HFF-Myc (cell line): Measurements from ENCODE around the gene ADCY1.

Experiments
- DNase-seq: peaks from one replicate; pipeline ENCODE4 v3.0.0-alpha.2; 2011; ENCODE audit warnings: low read depth; ENCODE audit errors: extremely low read depth
- H3K4me3 ChIP-seq: replicated peaks from 2 replicates; pipeline ENCODE4 v1.5.1; 2011; ENCODE audit warnings: low read depth, mild to moderate bottlenecking, control low read depth, low read length
- TF ChIP-seq, protein P1 (sequence below): IDR thresholded peaks from 2 replicates; pipeline ENCODE4 v1.5.1; 2012; ENCODE audit warnings: mild to moderate bottlenecking, low read depth, low read length, control low read depth; ENCODE audit errors: missing control alignments

ADCY1 gene

DNA sequence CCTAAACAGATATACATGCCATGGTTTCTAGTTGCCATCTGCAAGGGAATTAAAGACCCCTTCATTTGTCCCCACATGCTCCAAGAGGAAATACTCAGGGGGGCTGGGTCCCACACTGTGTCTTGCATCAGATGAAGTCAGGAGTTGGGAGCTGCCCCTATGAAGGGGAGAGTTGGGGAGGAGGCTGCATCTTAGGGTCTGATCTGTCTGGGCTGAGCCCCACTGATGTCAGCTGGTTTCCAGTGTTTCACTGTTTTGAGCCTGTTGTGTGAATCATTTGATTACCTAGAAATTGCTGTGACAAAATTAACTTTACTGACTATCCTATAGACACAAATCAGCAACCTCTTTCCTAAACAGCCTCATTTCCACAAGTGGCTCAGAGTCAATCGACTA is 4.9 kb upstream of the ADCY1 start:
- TF ChIP-seq, protein P1, sequence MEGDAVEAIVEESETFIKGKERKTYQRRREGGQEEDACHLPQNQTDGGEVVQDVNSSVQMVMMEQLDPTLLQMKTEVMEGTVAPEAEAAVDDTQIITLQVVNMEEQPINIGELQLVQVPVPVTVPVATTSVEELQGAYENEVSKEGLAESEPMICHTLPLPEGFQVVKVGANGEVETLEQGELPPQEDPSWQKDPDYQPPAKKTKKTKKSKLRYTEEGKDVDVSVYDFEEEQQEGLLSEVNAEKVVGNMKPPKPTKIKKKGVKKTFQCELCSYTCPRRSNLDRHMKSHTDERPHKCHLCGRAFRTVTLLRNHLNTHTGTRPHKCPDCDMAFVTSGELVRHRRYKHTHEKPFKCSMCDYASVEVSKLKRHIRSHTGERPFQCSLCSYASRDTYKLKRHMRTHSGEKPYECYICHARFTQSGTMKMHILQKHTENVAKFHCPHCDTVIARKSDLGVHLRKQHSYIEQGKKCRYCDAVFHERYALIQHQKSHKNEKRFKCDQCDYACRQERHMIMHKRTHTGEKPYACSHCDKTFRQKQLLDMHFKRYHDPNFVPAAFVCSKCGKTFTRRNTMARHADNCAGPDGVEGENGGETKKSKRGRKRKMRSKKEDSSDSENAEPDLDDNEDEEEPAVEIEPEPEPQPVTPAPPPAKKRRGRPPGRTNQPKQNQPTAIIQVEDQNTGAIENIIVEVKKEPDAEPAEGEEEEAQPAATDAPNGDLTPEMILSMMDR = no peak
- no peak overlapping the region for H3K4me3 ChIP-seq
- no peak for DNase-seq

DNA sequence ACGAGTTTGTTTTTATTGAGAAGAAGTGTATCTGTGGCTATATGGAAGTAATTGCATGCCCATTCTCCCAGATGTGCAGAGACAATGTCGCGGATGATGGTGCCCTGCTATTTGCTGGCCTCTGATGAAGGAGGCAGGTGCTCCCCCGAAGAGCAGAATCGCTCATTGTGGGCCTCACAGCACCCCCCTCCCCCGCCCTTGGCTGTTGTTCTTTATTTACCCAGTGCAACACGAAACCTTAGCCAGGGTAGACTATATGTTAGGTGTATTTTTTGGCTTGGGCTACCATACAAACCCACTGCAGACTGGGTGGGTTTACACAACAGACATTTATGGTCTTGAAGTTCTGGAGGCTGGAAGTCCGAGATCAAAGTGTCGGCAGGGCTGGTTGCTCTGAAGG is 3.4 kb upstream of the ADCY1 start:
- TF ChIP-seq, protein P1 = no peak
- no peak overlapping the region for H3K4me3 ChIP-seq
- DNase-seq = no peak

DNA sequence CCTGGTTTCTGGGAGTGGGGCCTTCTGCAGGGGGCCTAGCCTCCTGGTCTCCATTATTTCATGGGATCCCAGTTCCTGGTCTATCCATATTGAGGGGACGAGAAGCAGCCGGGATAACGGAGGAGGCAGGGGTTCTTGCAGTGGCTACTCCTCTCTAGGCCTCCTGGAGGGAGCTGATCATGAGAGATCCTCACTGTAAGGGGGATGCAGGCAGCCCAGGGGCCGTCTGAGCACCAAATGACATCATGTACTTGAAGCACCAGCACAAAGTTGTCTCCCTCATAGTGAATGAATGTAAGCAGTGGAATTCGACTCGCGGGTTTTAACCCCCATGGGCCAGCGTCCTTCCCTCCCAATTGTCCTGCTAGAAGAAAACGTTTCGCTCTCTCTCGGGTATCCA is 964 bp upstream of the ADCY1 start:
- H3K4me3 ChIP-seq = no peak overlapping the region
- no peak for DNase-seq
- TF ChIP-seq, protein P1 = no peak

DNA sequence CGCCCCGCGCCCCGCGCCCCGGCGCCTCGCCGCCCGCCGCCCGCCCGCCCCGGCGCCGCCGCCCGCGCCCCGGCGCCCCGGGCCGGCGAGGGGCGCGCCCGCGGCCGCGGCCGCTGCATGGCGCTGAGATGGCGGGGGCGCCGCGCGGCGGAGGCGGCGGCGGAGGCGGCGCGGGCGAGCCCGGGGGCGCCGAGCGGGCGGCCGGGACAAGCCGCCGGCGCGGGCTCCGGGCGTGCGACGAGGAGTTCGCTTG is 174 bp downstream of the ADCY1 start:
- no peak overlapping the region for H3K4me3 ChIP-seq
- no peak for DNase-seq
- TF ChIP-seq, protein P1 = no peak

DNA sequence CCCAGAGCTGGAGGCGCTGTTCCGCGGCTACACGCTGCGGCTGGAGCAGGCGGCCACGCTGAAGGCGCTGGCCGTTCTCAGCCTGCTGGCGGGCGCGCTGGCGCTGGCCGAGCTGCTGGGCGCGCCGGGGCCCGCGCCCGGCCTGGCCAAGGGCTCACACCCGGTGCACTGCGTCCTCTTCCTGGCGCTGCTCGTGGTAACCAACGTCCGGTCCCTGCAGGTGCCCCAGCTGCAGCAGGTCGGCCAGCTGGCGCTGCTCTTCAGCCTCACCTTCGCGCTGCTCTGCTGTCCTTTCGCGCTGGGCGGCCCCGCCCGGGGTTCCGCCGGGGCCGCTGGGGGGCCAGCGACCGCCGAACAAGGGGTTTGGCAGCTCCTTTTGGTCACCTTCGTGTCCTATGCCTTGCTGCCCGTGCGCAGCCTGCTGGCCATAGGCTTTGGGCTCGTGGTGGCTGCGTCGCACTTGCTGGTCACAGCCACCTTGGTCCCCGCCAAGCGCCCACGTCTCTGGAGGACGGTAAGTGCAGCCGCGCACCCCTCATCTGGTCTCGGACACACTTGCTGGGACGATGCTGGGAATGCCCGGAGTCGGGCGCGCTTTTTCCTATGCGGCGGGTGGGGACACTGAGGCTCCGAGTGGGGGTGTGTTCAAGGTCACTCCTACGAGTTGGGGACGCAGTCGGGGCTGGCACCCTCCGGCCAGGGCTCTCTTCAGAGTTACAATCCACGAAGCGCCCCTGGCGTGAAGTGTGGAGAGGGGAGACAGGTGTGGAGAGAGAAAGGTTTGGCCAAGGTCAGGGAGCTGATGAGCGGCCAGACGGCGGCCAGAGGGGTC is 717 bp downstream of the ADCY1 start:
- TF ChIP-seq, protein P1 = no peak
- peak overlapping the region; percentile 33 for H3K4me3 ChIP-seq
- no peak for DNase-seq

DNA sequence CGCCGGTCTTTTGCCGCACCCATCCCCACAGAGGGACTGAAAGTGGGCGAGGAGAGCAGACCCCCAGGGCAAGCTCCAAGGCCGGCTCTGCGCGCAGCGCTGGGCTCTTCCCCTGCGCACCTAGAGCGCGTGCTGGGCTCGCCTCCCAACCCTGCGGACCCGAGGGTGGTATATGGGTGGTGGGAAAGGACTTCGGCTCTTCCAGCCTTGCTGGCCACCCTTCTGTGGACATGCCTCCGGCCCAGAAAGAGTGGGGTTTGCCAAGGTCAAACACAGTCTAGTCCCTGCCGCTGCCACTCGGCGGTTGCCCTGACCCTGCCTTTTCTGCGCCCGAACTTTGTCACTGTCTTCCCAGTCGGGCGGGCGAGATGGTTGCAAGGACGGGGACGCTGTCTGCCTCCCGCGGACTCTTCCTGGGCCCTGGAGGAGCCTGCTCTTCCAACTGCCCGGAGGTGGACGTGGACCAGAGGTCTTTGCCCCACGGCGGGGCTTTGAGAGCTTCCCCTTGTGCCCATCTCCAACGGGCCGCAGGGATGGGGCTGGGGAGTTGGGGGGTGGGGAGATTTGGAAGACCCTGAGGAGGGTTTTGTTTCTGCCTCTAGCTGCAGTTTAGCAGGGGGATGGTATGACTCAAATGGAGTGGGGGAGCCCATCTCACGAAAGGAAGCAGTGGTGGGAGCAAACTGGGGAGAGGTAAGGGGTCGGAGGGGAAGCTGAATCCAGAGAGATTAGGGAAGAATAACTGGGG is 1.5 kb downstream of the ADCY1 start:
- DNase-seq = no peak
- no peak overlapping the region for H3K4me3 ChIP-seq
- TF ChIP-seq, protein P1 = no peak
